SK-N-SH (cell line): ENCODE measurements around the gene TSPYL2. TPM values are rescaled to one million over a fixed set of nuclear protein-coding genes. Genes with fewer than 3 reads are reported as not detected.

Experiments
- CTCF ChIA-PET: fragments of 300-600, 350-600 bp; formaldehyde crosslinking; extraction: SDS; loops from one replicate; lab custom pipeline; 2021; lab: Yijun Ruan, JAX
- POLR2A ChIA-PET: fragments of 350-600 bp; sonication (Branson Sonifier 250); formaldehyde crosslinking; extraction: SDS; loops from one replicate; lab custom pipeline; 2020; ENCODE audit warnings: antibody characterized with exemption, inconsistent platforms; lab: Yijun Ruan, JAX
- DNase-seq: peaks from one replicate; pipeline ENCODE4 v3.0.0; 2012
- H2AFZ ChIP-seq: fragments of 200-600 bp; sonication (generic); 2 replicates; pipeline ENCODE4 v1.8.1; 2016; ENCODE audit warnings: antibody characterized with exemption, mild to moderate bottlenecking, low read depth
- H3F3A ChIP-seq: fragments of 200-600 bp; sonication (generic); replicated peaks from 2 replicates; pipeline ENCODE3; 2016; ENCODE audit warnings: antibody characterized with exemption, mild to moderate bottlenecking; ENCODE audit not compliant: insufficient read depth
- H3K27ac ChIP-seq, 2 experiments: fragments of 200-500 bp in 1 of 2; fragments of 200-600 bp in 1 of 2; sonication (Bioruptor generic) in 1 of 2; sonication (generic), shearing (Covaris generic) in 1 of 2; 2 replicates each; pipeline versions ENCODE4 v1.5.1 to v1.6.1; 2014 to 2016; ENCODE audit warnings: low read depth in 2 of 2, inconsistent platforms in 1 of 2, low read length in 1 of 2, mild to moderate bottlenecking in 1 of 2, mixed read lengths in 1 of 2
- H3K27me3 ChIP-seq: fragments of 200-600 bp; sonication (generic), shearing (Covaris generic); 2 replicates; pipeline ENCODE4 v1.6.1; 2016; ENCODE audit warnings: mixed run types; ENCODE audit not compliant: insufficient read depth
- H3K36me3 ChIP-seq, 2 experiments: fragments of 200-500 bp in 1 of 2; fragments of 200-600 bp in 1 of 2; sonication (Bioruptor generic) in 1 of 2; sonication (generic) in 1 of 2; replicated peaks in 1 of 2; 2 replicates each; pipeline versions ENCODE3 to v1.5.1; 2014 to 2016; ENCODE audit warnings: low read length in 1 of 2, mild to moderate bottlenecking in 1 of 2; ENCODE audit not compliant: insufficient read depth in 2 of 2, control insufficient read depth in 1 of 2
- H3K4me1 ChIP-seq, 2 experiments: fragments of 200-500 bp in 1 of 2; fragments of 200-600 bp in 1 of 2; sonication (Bioruptor generic) in 1 of 2; sonication (generic), shearing (Covaris generic) in 1 of 2; 2 replicates each; pipeline versions ENCODE4 v1.5.1 to v1.6.1; 2014 to 2016; ENCODE audit warnings: low read depth in 1 of 2, low read length in 1 of 2, mixed run types in 1 of 2; ENCODE audit not compliant: insufficient read depth in 2 of 2, control insufficient read depth in 1 of 2
- H3K4me2 ChIP-seq: fragments of 200-600 bp; sonication (generic), shearing (Covaris generic); 2 replicates; pipeline ENCODE4 v1.6.1; 2017; ENCODE audit warnings: mixed run types
- H3K4me3 ChIP-seq, 2 experiments: fragments of 200-500 bp in 1 of 2; fragments of 200-600 bp in 1 of 2; sonication (Bioruptor generic) in 1 of 2; sonication (generic), shearing (Covaris generic) in 1 of 2; 2 replicates each; pipeline versions ENCODE4 v1.5.1 to v1.8.1; 2014 to 2016; ENCODE audit warnings: low read depth in 2 of 2, inconsistent platforms in 1 of 2, low read length in 1 of 2, mild to moderate bottlenecking in 1 of 2, mixed read lengths in 1 of 2, moderate library complexity in 1 of 2
- H3K79me2 ChIP-seq: fragments of 200-600 bp; sonication (generic); 2 replicates; pipeline ENCODE4 v1.8.1; 2017; ENCODE audit warnings: mild to moderate bottlenecking; ENCODE audit not compliant: insufficient read depth
- H3K9ac ChIP-seq: fragments of 200-600 bp; sonication (generic); 2 replicates; pipeline ENCODE4 v1.6.1; 2017; ENCODE audit warnings: mixed run types
- H3K9me2 ChIP-seq: fragments of 200-600 bp; sonication (generic); 2 replicates; pipeline ENCODE4 v1.6.1; 2017; ENCODE audit warnings: mixed run types
- H3K9me3 ChIP-seq: fragments of 200-600 bp; sonication (generic); 2 replicates; pipeline ENCODE4 v1.6.1; 2017; ENCODE audit warnings: mixed run types, mild to moderate bottlenecking, moderate library complexity
- H4K20me1 ChIP-seq: fragments of 200-600 bp; sonication (generic); 2 replicates; pipeline ENCODE4 v1.6.1; 2017; ENCODE audit warnings: mild to moderate bottlenecking, mixed run types; ENCODE audit not compliant: insufficient read depth
- EP300 ChIP-seq, 2 experiments: IDR thresholded peaks; 2 replicates each; pipeline versions ENCODE4 v1.4.0 to v1.6.1; 2012; ENCODE audit warnings: borderline replicate concordance in 1 of 2, low read depth in 1 of 2, low read length in 1 of 2
- FOXJ3 ChIP-seq: sonication (generic); formaldehyde crosslinking; IDR thresholded peaks from 2 replicates; pipeline ENCODE4 v1.5.1; 2020; ENCODE audit warnings: mild to moderate bottlenecking, missing genetic modification reagents
- FOXM1 ChIP-seq: IDR thresholded peaks from 2 replicates; pipeline ENCODE4 v1.4.0; 2012; ENCODE audit warnings: low read depth, mild to moderate bottlenecking
- GABPA ChIP-seq: IDR thresholded peaks from 2 replicates; pipeline ENCODE4 v1.4.0; 2012; ENCODE audit warnings: low read depth, mild to moderate bottlenecking
- MXI1 ChIP-seq: IDR thresholded peaks from 2 replicates; pipeline ENCODE4 v1.6.1; 2012; ENCODE audit warnings: mild to moderate bottlenecking, low read depth, low read length, improper control_type of control experiment
- NFIC ChIP-seq: IDR thresholded peaks from 2 replicates; pipeline ENCODE4 v1.4.0; 2012; ENCODE audit warnings: borderline replicate concordance
- PBX3 ChIP-seq: IDR thresholded peaks from 2 replicates; pipeline ENCODE4; 2012
- POLR2AphosphoS5 ChIP-seq: IDR thresholded peaks from 2 replicates; pipeline ENCODE4 v1.6.1; 2012; ENCODE audit warnings: low read depth, low read length
- ZBTB33 ChIP-seq: IDR thresholded peaks from 2 replicates; pipeline ENCODE4 v1.4.0; 2012; ENCODE audit warnings: low read depth, borderline replicate concordance
- WGBS: methylation state at CpG from one replicate; pipeline ENCODE4 v1.1.6; 2017; ENCODE audit warnings: low lambda C conversion rate; 5-methylcytosine and 5-hydroxymethylcytosine counted together
- polyA plus RNA-seq, 3 experiments: library from polyadenylated mRNA; depleted of rRNA; stranded (reverse); fragments of >200 nt; gene quantifications; 2 replicates each; pipeline ENCODE4 v1.2.3, GENCODE V29; 2012
- TF ChIP-seq, protein P1 (sequence below): IDR thresholded peaks from 2 replicates; pipeline ENCODE4 v1.6.1; 2012; ENCODE audit warnings: mild to moderate bottlenecking, low read depth, low read length, moderate library complexity
- TF ChIP-seq, protein P2 (sequence below): fragments of 200-600 bp; sonication (generic); IDR thresholded peaks from 2 replicates; pipeline ENCODE4 v1.6.1; 2017; ENCODE audit warnings: antibody characterized with exemption, mild to moderate bottlenecking, moderate library complexity

TSPYL2 gene
- polyA plus RNA-seq, 1 of the 3 experiments (the other 2 are of a cell fraction): 26.4 TPM

DNA sequence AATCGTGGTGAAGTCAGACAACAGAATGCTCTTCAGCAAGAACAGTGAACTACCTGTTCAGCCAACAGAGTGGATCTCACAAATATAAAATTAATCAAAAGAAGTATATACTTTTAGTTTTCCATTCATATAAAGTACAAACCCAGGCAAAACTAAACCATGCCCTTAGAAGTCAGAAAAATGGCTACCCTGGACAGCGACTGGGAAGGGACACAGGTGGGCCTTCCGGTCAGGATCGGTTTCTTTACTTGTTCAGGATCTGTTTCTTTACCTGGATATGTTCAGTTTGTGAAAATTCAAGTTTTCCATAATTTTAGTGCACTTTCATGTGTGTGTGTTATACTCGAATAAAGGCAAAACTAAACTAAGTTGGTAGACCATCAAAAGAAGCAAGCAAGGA lies 46.0 kb upstream of the TSPYL2 start:
- CTCF ChIA-PET: no interaction called here
- no peak for TF ChIP-seq PBX3
- TF ChIP-seq, protein P1, sequence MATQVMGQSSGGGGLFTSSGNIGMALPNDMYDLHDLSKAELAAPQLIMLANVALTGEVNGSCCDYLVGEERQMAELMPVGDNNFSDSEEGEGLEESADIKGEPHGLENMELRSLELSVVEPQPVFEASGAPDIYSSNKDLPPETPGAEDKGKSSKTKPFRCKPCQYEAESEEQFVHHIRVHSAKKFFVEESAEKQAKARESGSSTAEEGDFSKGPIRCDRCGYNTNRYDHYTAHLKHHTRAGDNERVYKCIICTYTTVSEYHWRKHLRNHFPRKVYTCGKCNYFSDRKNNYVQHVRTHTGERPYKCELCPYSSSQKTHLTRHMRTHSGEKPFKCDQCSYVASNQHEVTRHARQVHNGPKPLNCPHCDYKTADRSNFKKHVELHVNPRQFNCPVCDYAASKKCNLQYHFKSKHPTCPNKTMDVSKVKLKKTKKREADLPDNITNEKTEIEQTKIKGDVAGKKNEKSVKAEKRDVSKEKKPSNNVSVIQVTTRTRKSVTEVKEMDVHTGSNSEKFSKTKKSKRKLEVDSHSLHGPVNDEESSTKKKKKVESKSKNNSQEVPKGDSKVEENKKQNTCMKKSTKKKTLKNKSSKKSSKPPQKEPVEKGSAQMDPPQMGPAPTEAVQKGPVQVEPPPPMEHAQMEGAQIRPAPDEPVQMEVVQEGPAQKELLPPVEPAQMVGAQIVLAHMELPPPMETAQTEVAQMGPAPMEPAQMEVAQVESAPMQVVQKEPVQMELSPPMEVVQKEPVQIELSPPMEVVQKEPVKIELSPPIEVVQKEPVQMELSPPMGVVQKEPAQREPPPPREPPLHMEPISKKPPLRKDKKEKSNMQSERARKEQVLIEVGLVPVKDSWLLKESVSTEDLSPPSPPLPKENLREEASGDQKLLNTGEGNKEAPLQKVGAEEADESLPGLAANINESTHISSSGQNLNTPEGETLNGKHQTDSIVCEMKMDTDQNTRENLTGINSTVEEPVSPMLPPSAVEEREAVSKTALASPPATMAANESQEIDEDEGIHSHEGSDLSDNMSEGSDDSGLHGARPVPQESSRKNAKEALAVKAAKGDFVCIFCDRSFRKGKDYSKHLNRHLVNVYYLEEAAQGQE: peak; percentile 87
- WGBS: 24% methylated on average over 5 of the region's 5 CpGs

GRCh38 chrX:53039236-53039635 lies 42.9 kb upstream of the TSPYL2 start:
- Histone ChIP-seq H3K79me2 (no peaks in the 10 kb centered on the region), H3K9me3 (no peaks in the 10 kb centered on the region), H3K36me3 (no peaks in the 10 kb centered on the region), H3K4me2 (no peak overlapping the region), H3K27me3 (peaks cover 31% of the 10 kb centered on the region), H3K4me1 (no peaks in the 10 kb centered on the region), H3F3A (no peaks in the 10 kb centered on the region), H3K27ac (no peak overlapping the region), H3K9me2 (no peaks in the 10 kb centered on the region), H3K4me3 (no peak overlapping the region), H3K9ac (no peak overlapping the region), H2AFZ (no peak overlapping the region), H4K20me1 (no peaks in the 10 kb centered on the region)
- TF ChIP-seq EP300 (IDR thresholded peaks at IDR 0.05; ENCODE audit: borderline replicate concordance in 1 of 2, low read depth in 1 of 2, low read length in 1 of 2) (no peak), POLR2AphosphoS5 (no peak), GABPA (no peak), FOXM1 (no peak), NFIC (no peak), MXI1 (no peak), FOXJ3 (no peak), ZBTB33 (no peak)
- TF ChIP-seq, protein P2, sequence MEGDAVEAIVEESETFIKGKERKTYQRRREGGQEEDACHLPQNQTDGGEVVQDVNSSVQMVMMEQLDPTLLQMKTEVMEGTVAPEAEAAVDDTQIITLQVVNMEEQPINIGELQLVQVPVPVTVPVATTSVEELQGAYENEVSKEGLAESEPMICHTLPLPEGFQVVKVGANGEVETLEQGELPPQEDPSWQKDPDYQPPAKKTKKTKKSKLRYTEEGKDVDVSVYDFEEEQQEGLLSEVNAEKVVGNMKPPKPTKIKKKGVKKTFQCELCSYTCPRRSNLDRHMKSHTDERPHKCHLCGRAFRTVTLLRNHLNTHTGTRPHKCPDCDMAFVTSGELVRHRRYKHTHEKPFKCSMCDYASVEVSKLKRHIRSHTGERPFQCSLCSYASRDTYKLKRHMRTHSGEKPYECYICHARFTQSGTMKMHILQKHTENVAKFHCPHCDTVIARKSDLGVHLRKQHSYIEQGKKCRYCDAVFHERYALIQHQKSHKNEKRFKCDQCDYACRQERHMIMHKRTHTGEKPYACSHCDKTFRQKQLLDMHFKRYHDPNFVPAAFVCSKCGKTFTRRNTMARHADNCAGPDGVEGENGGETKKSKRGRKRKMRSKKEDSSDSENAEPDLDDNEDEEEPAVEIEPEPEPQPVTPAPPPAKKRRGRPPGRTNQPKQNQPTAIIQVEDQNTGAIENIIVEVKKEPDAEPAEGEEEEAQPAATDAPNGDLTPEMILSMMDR: no peak
- TF ChIP-seq, protein P1: no peak
- CTCF ChIA-PET: no interaction called here
- WGBS: 7% methylated on average over 4 of the region's 4 CpGs
- POLR2A ChIA-PET: no interaction called here
- DNase-seq: no peak

More for the DNA sequence above, 46.0 kb upstream of the TSPYL2 start:
- Histone ChIP-seq H2AFZ (no peak overlapping the region), H3K4me2 (no peak overlapping the region), H3K9ac (no peak overlapping the region), H3K36me3 (no peaks in the 10 kb centered on the region), H3K27ac (no peak overlapping the region), H3K79me2 (no peaks in the 10 kb centered on the region), H3K9me2 (no peaks in the 10 kb centered on the region), H4K20me1 (no peaks in the 10 kb centered on the region), H3K9me3 (no peaks in the 10 kb centered on the region), H3F3A (no peaks in the 10 kb centered on the region), H3K4me1 (no peaks in the 10 kb centered on the region), H3K4me3 (no peak overlapping the region), H3K27me3 (peaks cover 24% of the 10 kb centered on the region)
- POLR2A ChIA-PET: no interaction called here
- DNase-seq: no peak
